Measurements from ENCODE around the gene IL32.

The IL32 gene

DNA sequence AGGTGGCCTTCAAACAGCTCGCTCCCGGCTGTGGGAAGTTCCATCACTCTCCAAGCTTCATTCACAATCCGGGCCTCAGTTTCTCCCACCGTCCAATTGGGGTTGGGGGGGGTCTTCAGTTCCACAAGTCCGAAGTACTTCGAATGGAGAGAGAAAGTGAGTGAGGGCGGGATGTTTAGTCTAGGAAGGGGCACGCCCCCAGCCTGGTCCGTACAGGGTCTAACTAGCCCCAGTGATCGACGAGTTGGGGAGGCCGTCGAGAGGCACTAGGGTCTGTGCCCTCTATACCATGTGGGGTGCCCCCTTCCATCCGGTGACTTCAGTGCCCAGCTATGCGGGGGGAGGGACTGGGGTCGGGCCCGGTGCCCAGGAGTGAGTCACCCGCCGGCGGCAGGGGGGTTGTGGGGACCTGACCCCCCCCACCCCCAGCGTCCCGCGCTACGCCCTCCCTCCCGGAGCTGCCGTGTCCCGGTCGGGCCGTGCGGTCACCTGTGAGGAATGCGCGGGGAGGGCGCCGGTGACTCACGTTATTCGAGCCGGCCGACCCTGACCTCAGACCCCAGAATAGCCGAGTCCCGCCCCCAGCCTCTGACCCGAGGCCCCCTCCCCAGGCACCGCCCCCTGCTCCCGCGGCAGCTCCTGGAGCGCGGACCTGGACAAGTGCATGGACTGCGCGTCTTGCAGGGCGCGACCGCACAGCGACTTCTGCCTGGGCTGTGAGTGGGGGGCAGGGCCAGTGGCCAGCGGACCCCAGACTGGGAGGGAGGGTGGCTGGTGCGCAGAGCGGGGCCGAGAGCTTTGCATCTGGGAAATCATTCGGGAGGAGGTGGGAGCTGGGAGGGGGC, 44.6 kb upstream of the IL32 start (continued):
- TF ChIP-seq, protein P1, sequence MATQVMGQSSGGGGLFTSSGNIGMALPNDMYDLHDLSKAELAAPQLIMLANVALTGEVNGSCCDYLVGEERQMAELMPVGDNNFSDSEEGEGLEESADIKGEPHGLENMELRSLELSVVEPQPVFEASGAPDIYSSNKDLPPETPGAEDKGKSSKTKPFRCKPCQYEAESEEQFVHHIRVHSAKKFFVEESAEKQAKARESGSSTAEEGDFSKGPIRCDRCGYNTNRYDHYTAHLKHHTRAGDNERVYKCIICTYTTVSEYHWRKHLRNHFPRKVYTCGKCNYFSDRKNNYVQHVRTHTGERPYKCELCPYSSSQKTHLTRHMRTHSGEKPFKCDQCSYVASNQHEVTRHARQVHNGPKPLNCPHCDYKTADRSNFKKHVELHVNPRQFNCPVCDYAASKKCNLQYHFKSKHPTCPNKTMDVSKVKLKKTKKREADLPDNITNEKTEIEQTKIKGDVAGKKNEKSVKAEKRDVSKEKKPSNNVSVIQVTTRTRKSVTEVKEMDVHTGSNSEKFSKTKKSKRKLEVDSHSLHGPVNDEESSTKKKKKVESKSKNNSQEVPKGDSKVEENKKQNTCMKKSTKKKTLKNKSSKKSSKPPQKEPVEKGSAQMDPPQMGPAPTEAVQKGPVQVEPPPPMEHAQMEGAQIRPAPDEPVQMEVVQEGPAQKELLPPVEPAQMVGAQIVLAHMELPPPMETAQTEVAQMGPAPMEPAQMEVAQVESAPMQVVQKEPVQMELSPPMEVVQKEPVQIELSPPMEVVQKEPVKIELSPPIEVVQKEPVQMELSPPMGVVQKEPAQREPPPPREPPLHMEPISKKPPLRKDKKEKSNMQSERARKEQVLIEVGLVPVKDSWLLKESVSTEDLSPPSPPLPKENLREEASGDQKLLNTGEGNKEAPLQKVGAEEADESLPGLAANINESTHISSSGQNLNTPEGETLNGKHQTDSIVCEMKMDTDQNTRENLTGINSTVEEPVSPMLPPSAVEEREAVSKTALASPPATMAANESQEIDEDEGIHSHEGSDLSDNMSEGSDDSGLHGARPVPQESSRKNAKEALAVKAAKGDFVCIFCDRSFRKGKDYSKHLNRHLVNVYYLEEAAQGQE (tag by site-specific recombination; IDR thresholded peaks at IDR 0.05), result peak; percentile 11; the same call in 1 of the 2 replicates
- TF ChIP-seq RBAK (tag by site-specific recombination; IDR thresholded peaks at IDR 0.05), result no peak
- TF ChIP-seq, protein P2, sequence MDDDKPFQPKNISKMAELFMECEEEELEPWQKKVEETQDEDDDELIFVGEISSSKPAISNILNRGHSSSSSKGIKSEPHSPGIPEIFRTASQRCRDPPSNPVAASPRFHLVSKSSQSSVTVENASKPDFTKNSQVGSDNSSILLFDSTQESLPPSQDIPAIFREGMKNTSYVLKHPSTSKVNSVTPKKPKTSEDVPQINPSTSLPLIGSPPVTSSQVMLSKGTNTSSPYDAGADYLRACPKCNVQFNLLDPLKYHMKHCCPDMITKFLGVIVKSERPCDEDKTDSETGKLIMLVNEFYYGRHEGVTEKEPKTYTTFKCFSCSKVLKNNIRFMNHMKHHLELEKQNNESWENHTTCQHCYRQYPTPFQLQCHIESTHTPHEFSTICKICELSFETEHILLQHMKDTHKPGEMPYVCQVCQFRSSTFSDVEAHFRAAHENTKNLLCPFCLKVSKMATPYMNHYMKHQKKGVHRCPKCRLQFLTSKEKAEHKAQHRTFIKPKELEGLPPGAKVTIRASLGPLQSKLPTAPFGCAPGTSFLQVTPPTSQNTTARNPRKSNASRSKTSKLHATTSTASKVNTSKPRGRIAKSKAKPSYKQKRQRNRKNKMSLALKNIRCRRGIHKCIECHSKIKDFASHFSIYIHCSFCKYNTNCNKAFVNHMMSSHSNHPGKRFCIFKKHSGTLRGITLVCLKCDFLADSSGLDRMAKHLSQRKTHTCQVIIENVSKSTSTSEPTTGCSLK (tag by site-specific recombination; IDR thresholded peaks at IDR 0.05), result no peak
- peak; percentile 82 for TF ChIP-seq ZNF184 (tag by site-specific recombination; IDR thresholded peaks at IDR 0.05)
- TF ChIP-seq ZNF600 (tag by site-specific recombination; IDR thresholded peaks at IDR 0.05), result peak; percentile 23; the same call in 1 of the 2 replicates
- no peak for TF ChIP-seq ZSCAN16 (tag by site-specific recombination; IDR thresholded peaks at IDR 0.05)
- 0 out of 2 replicates have a peak, but pooled peaks have one; percentile 2 for TF ChIP-seq ZNF654 (tag by site-specific recombination; IDR thresholded peaks at IDR 0.05; ENCODE audit: low read depth)
- TF ChIP-seq MZF1 (tag by site-specific recombination; IDR thresholded peaks at IDR 0.05; ENCODE audit: borderline replicate concordance), result no peak
- TF ChIP-seq ZNF394 (tag by site-specific recombination; IDR thresholded peaks at IDR 0.05; ENCODE audit: borderline replicate concordance), result peak; percentile 69
- TF ChIP-seq, protein P3, sequence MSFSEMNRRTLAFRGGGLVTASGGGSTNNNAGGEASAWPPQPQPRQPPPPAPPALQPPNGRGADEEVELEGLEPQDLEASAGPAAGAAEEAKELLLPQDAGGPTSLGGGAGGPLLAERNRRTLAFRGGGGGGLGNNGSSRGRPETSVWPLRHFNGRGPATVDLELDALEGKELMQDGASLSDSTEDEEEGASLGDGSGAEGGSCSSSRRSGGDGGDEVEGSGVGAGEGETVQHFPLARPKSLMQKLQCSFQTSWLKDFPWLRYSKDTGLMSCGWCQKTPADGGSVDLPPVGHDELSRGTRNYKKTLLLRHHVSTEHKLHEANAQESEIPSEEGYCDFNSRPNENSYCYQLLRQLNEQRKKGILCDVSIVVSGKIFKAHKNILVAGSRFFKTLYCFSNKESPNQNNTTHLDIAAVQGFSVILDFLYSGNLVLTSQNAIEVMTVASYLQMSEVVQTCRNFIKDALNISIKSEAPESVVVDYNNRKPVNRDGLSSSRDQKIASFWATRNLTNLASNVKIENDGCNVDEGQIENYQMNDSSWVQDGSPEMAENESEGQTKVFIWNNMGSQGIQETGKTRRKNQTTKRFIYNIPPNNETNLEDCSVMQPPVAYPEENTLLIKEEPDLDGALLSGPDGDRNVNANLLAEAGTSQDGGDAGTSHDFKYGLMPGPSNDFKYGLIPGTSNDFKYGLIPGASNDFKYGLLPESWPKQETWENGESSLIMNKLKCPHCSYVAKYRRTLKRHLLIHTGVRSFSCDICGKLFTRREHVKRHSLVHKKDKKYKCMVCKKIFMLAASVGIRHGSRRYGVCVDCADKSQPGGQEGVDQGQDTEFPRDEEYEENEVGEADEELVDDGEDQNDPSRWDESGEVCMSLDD (tag by site-specific recombination; IDR thresholded peaks at IDR 0.05), result peak; percentile 97
- TF ChIP-seq ZNF121 (tag by site-specific recombination; IDR thresholded peaks at IDR 0.05), result no peak
- TF ChIP-seq, protein P4, sequence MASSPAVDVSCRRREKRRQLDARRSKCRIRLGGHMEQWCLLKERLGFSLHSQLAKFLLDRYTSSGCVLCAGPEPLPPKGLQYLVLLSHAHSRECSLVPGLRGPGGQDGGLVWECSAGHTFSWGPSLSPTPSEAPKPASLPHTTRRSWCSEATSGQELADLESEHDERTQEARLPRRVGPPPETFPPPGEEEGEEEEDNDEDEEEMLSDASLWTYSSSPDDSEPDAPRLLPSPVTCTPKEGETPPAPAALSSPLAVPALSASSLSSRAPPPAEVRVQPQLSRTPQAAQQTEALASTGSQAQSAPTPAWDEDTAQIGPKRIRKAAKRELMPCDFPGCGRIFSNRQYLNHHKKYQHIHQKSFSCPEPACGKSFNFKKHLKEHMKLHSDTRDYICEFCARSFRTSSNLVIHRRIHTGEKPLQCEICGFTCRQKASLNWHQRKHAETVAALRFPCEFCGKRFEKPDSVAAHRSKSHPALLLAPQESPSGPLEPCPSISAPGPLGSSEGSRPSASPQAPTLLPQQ (tag by site-specific recombination; IDR thresholded peaks at IDR 0.05), result peak; percentile 85
- TF ChIP-seq HOXD13 (CRISPR knock-in tag; IDR thresholded peaks at IDR 0.05; ENCODE audit: borderline replicate concordance), result peak; percentile 23; the same call in 1 of the 2 replicates
- TF ChIP-seq ZNF549 (tag by site-specific recombination; IDR thresholded peaks at IDR 0.05), result no peak
- TF ChIP-seq, protein P5, sequence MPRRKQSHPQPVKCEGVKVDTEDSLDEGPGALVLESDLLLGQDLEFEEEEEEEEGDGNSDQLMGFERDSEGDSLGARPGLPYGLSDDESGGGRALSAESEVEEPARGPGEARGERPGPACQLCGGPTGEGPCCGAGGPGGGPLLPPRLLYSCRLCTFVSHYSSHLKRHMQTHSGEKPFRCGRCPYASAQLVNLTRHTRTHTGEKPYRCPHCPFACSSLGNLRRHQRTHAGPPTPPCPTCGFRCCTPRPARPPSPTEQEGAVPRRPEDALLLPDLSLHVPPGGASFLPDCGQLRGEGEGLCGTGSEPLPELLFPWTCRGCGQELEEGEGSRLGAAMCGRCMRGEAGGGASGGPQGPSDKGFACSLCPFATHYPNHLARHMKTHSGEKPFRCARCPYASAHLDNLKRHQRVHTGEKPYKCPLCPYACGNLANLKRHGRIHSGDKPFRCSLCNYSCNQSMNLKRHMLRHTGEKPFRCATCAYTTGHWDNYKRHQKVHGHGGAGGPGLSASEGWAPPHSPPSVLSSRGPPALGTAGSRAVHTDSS (tag by site-specific recombination; IDR thresholded peaks at IDR 0.05), result 0 out of 2 replicates have a peak, but pooled peaks have one; percentile 14
- TF ChIP-seq ZNF571 (tag by site-specific recombination; IDR thresholded peaks at IDR 0.05), result no peak
- no peak for TF ChIP-seq GLI4 (tag by site-specific recombination; IDR thresholded peaks at IDR 0.05)
- TF ChIP-seq, protein P6, sequence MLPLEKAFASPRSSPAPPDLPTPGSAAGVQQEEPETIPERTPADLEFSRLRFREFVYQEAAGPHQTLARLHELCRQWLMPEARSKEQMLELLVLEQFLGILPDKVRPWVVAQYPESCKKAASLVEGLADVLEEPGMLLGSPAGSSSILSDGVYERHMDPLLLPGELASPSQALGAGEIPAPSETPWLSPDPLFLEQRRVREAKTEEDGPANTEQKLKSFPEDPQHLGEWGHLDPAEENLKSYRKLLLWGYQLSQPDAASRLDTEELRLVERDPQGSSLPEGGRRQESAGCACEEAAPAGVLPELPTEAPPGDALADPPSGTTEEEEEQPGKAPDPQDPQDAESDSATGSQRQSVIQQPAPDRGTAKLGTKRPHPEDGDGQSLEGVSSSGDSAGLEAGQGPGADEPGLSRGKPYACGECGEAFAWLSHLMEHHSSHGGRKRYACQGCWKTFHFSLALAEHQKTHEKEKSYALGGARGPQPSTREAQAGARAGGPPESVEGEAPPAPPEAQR (tag by site-specific recombination; IDR thresholded peaks at IDR 0.05), result no peak
- TF ChIP-seq KLF10 (tag by site-specific recombination; IDR thresholded peaks at IDR 0.05), result peak; percentile 94
- TF ChIP-seq, protein P7, sequence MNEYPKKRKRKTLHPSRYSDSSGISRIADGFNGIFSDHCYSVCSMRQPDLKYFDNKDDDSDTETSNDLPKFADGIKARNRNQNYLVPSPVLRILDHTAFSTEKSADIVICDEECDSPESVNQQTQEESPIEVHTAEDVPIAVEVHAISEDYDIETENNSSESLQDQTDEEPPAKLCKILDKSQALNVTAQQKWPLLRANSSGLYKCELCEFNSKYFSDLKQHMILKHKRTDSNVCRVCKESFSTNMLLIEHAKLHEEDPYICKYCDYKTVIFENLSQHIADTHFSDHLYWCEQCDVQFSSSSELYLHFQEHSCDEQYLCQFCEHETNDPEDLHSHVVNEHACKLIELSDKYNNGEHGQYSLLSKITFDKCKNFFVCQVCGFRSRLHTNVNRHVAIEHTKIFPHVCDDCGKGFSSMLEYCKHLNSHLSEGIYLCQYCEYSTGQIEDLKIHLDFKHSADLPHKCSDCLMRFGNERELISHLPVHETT (tag by site-specific recombination; IDR thresholded peaks at IDR 0.05), result peak; percentile 97
- no peak for TF ChIP-seq ZNF610 (tag by site-specific recombination; IDR thresholded peaks at IDR 0.05; ENCODE audit: borderline replicate concordance)
- no peak for TF ChIP-seq ZNF555 (tag by site-specific recombination; conservative IDR thresholded peaks at IDR 0.05)
- no peak for TF ChIP-seq ZNF707 (tag by site-specific recombination; IDR thresholded peaks at IDR 0.05)

Measured in HEK293 (cell line).